ENCODE measurements around the gene ZNF773. TPM values are rescaled to one million over a fixed set of nuclear protein-coding genes. Genes with fewer than 3 reads are reported as not detected.
"Not testable (repeated sequence)": the region's sequence is repeated elsewhere in the genome, so short reads cannot be mapped to it uniquely, and the experiment has no call there.

The ZNF773 gene
- total RNA-seq = not detected

DNA sequence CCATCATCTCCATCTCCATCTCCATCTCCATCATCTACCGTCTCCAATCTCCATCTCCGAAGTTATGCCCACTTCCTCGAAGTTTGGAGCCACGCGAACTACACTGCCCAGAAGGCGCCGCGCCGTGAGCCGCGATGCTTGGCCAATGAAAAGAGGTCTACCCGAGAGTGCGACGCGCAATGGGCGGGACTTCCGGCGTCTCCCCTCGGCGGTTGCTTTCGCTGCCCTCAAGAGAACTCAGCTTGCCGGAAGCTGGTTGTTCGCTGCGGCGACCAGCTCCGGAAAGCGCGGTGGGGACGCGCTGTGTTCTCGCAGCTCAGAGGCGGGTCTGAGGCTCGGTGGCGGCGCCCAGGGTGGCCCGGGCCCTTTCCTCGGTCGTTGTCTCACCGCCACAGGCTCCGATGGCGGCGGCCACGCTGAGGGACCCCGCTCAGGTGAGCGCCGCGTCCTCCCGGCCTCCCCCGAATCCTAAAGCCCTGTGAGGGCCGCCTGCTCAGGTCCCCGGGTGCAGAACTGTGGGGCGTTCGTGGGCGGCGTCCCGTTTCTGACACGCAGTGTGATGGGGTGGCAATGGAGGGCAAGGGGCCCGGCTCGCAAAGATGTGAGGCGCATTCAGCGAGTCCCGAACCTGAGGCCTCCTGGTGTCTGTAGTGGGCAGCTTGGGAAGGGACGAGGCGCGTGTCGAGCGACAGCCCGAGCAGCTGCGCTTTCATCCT lies at the start of gene ZNF773:
ZNF773 (plus strand) TSS at position 259 of the 716 bp plus-strand sequence; CDS start at position 402, 143 bp downstream.
- peak; percentile 60 to 95 for DNase-seq (ENCODE audit: low spot score in 2 of 2)
- H3K27me3 ChIP-seq; intact Hi-C loops (cut with DNase I); H3K4me1 ChIP-seq: not testable (repeated sequence)
- Histone ChIP-seq H3K4me3 (peak within 1 kb of the TSS; percentile 74 to 78), H3K9me3 (peaks cover 15 to 56% of the 10 kb centered on the region in 2 donors), H3K27ac (peak within 1 kb of the TSS; percentile 70 to 76), H3K36me3 (peaks cover 9 to 17% of the 10 kb centered on the region in 2 donors)

DNA sequence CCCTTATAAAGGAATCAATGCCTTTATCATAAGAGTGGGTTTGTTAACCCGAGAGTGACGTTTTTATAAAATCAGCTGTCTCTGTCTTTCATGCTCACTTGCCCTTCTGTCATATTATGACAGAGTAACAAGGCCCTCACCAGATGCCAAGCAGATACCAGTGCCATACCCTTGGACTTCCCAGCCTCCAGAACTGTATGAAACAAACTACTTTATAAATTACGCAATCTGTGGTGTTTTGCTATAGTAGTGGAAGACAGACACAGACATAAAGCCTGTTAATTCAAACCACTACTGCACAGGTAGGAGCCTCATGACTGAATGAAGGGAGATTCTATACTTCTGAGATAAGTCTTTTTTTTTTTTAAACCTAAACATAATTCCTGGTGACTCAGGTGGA lies 47.4 kb upstream of the ZNF773 start:
- intact Hi-C loops (cut with DNase I) = no loop called here
- H3K4me1 ChIP-seq = no peaks in the 10 kb centered on the region
- no peak overlapping the region for H3K4me3 ChIP-seq
- TF ChIP-seq, protein P1, sequence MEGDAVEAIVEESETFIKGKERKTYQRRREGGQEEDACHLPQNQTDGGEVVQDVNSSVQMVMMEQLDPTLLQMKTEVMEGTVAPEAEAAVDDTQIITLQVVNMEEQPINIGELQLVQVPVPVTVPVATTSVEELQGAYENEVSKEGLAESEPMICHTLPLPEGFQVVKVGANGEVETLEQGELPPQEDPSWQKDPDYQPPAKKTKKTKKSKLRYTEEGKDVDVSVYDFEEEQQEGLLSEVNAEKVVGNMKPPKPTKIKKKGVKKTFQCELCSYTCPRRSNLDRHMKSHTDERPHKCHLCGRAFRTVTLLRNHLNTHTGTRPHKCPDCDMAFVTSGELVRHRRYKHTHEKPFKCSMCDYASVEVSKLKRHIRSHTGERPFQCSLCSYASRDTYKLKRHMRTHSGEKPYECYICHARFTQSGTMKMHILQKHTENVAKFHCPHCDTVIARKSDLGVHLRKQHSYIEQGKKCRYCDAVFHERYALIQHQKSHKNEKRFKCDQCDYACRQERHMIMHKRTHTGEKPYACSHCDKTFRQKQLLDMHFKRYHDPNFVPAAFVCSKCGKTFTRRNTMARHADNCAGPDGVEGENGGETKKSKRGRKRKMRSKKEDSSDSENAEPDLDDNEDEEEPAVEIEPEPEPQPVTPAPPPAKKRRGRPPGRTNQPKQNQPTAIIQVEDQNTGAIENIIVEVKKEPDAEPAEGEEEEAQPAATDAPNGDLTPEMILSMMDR (IDR thresholded peaks at IDR 0.05) = no peak
- peaks cover 0 to 5% of the 10 kb centered on the region in 2 donors for H3K36me3 ChIP-seq
- no peaks in the 10 kb centered on the region for H3K27me3 ChIP-seq
- peaks cover 39 to 96% of the 10 kb centered on the region in 2 donors for H3K9me3 ChIP-seq
- DNase-seq (ENCODE audit: low spot score in 2 of 2) = no peak
- no peak overlapping the region for H3K27ac ChIP-seq

DNA sequence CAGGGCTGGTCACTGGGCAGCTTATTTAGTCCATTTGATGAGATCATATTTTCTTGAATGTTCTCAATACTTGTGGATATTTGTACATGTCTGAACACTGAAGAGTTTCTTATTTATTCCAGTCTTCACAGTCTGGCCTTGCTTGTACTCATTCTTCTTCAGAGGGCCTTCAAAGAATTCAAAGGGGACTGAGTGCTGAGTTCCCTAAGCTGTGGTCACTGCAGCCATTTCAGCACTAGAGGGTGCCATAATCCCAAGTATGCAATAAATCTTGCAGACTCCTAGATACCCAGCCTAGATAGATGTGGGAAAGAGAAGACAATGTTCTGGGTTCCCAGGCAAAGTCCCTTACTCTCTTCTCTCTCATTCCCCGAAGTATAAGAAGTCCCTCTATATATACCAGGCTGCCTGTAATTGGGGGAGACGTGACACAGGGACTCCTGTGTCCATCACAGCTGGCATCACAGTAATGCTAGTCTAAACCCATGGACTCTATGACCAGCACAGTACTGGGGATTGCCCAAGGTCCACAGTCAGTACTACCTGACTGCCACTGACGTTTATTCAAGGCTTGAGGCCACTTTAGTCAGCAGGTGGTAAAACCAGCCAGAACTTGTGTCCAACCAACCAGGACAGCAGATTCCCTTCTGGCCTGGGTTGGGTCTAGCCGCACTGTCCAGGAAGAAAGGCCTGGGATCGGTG lies 33.9 kb upstream of the ZNF773 start:
- Histone ChIP-seq H3K4me1 (no peaks in the 10 kb centered on the region), H3K36me3 (peaks cover 17 to 37% of the 10 kb centered on the region in 2 donors), H3K9me3 (peaks cover 76 to 99% of the 10 kb centered on the region in 2 donors), H3K27ac (no peak overlapping the region), H3K27me3 (no peaks in the 10 kb centered on the region), H3K4me3 (no peak overlapping the region)
- DNase-seq (ENCODE audit: low spot score in 2 of 2) = no peak
- TF ChIP-seq, protein P1 (IDR thresholded peaks at IDR 0.05) = no peak
- intact Hi-C loops (cut with DNase I) = no loop called here

DNA sequence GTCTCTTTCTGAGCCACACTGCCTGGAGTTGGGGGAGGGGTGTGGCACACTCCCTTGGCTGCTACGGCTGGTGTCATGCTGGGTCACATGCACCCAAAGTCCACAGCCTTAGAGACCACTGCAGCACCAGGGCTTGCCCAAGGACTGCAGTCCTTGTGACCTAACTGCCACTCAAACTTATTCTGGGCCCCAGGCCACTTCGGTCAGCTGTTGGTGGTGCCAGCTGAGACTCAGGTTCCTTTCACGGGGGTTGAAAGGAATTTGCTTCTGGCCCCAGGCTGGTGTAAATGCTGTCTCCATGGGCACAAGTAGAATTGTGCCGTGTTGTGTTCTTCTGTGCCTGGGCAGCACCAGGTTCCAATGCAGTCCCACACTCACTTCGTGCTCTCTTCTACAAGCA lies 33.2 kb upstream of the ZNF773 start:
- H3K9me3 ChIP-seq = peaks cover 78 to 99% of the 10 kb centered on the region in 2 donors
- DNase-seq (ENCODE audit: low spot score in 2 of 2) = no peak

DNA sequence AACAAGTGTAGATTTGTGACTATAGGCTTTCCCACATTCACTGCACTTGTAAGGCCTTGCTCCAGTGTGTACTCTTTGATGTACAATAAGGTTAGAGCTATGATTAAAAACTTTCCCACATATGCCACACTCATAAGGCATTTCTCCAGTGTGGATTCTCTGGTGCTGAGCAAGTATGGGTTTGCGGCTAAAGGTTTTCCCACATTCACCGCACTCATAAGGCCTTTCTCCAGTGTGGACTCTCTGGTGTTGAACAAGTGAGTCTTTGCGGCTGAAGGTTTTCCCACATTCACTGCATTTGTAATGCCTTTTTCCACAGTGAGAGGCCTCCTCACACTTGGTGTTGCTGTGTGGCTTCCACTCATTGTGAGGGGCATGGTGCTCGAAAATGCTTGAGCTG lies 26.1 kb upstream of the ZNF773 start:
- intact Hi-C loops (cut with DNase I) = loop anchor here (10.0 kb wide), 1 partner anchor 681 kb away; the partner anchor contains the start of gene ZNF329
- no peaks in the 10 kb centered on the region for H3K4me1 ChIP-seq
- TF ChIP-seq, protein P1 (IDR thresholded peaks at IDR 0.05) = no peak
- no peak overlapping the region for H3K27ac ChIP-seq
- H3K9me3 ChIP-seq = peaks cover 80 to 96% of the 10 kb centered on the region in 2 donors
- H3K36me3 ChIP-seq = peaks cover 41 to 68% of the 10 kb centered on the region in 2 donors
- no peaks in the 10 kb centered on the region for H3K27me3 ChIP-seq
- no peak for DNase-seq (ENCODE audit: low spot score in 2 of 2)
- H3K4me3 ChIP-seq = no peak overlapping the region

More for the DNA sequence above, 33.2 kb upstream of the ZNF773 start:
- H3K36me3 ChIP-seq = peaks cover 17 to 39% of the 10 kb centered on the region in 2 donors
- TF ChIP-seq, protein P1 (IDR thresholded peaks at IDR 0.05) = no peak
- H3K27ac ChIP-seq = no peak overlapping the region
- H3K27me3 ChIP-seq = no peaks in the 10 kb centered on the region
- intact Hi-C loops (cut with DNase I) = no loop called here
- H3K4me1 ChIP-seq = no peaks in the 10 kb centered on the region
- H3K4me3 ChIP-seq = no peak overlapping the region
